Cardiac muscle cell (in vitro differentiated cells and primary cell): ENCODE measurements around the gene CA5A. TPM values are rescaled to one million over a fixed set of nuclear protein-coding genes. Genes with fewer than 3 reads are reported as not detected.
"Not testable (repeated sequence)": the region's sequence is repeated elsewhere in the genome, so short reads cannot be mapped to it uniquely, and the experiment has no call there.

Experiments
- DNase-seq, 2 donors: peaks; one replicate each; pipeline versions ENCODE4 v3.0.0 to v3.0.0-alpha.2; 2010 to 2017; ENCODE audit warnings: low read depth in 1 of 2, low spot score in 1 of 2
- H3K27ac ChIP-seq: fragments of 200-600 bp; sonication (generic); 2 replicates; pipeline ENCODE4 v1.5.1; 2016
- H3K27me3 ChIP-seq: fragments of 200-600 bp; sonication (generic); 2 replicates; pipeline ENCODE4 v1.6.0; 2016; ENCODE audit warnings: control low read depth
- H3K36me3 ChIP-seq: fragments of 200-600 bp; sonication (generic); 2 replicates; pipeline ENCODE4 v1.5.1; 2016; ENCODE audit warnings: control low read depth
- H3K4me1 ChIP-seq: fragments of 200-600 bp; sonication (generic); 2 replicates; pipeline ENCODE4 v1.8.1; 2017; ENCODE audit warnings: low read depth, mild to moderate bottlenecking, mixed run types
- H3K4me3 ChIP-seq: fragments of 200-600 bp; sonication (generic); 2 replicates; pipeline ENCODE4 v1.5.1; 2016; ENCODE audit warnings: mild to moderate bottlenecking
- H3K9me3 ChIP-seq: fragments of 200-600 bp; sonication (generic); 2 replicates; pipeline ENCODE4 v1.5.1; 2017; ENCODE audit warnings: low read depth, mild to moderate bottlenecking, control low read depth
- polyA plus RNA-seq: library from polyadenylated mRNA; unstranded; fragments of >200 nt; fragmentation: Nextera tagmentation; extraction: Ambion mirVana; gene quantifications from 2 replicates; pipeline ENCODE4 v1.2.1, GENCODE V29; 2016
- total RNA-seq: library from RNA; depleted of rRNA; stranded (reverse); fragments of >200 nt; gene quantifications from 2 replicates; pipeline ENCODE4 v1.2.3, GENCODE V29; 2016
- TF ChIP-seq, protein P1 (sequence below): IDR thresholded peaks from 2 replicates; pipeline ENCODE4 v1.5.1; 2012; ENCODE audit warnings: low read depth, mild to moderate bottlenecking, low read length

The CA5A gene
- total and polyA plus RNA-seq, 2 experiments from 2014 or later = not detected

DNA sequence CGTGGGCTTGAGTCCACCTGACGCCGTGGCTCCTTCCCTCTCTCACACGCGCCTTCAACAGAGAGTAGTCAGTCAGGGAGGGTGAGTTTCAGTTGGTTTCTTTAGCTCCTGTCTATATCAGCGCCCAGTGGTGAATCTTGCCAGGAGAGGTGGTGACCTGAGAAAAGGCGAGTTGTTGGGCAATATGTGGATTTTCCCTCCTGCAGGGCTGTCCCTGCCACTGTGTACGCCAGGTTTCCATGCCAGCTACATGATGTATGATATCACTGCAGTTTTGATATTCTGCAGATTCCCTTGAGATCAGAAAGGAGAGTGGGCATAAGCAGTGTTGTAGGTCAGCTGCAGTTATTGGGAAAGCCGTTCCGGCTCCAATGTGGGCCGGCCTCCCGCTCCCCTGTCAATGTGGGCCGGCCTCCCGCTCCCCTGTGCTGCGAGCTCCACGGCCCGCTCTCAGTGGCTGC lies 46.3 kb upstream of the CA5A start:
- no peak for DNase-seq
- TF ChIP-seq, protein P1, sequence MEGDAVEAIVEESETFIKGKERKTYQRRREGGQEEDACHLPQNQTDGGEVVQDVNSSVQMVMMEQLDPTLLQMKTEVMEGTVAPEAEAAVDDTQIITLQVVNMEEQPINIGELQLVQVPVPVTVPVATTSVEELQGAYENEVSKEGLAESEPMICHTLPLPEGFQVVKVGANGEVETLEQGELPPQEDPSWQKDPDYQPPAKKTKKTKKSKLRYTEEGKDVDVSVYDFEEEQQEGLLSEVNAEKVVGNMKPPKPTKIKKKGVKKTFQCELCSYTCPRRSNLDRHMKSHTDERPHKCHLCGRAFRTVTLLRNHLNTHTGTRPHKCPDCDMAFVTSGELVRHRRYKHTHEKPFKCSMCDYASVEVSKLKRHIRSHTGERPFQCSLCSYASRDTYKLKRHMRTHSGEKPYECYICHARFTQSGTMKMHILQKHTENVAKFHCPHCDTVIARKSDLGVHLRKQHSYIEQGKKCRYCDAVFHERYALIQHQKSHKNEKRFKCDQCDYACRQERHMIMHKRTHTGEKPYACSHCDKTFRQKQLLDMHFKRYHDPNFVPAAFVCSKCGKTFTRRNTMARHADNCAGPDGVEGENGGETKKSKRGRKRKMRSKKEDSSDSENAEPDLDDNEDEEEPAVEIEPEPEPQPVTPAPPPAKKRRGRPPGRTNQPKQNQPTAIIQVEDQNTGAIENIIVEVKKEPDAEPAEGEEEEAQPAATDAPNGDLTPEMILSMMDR = no peak
- H3K27me3 ChIP-seq = no peaks in the 10 kb centered on the region

DNA sequence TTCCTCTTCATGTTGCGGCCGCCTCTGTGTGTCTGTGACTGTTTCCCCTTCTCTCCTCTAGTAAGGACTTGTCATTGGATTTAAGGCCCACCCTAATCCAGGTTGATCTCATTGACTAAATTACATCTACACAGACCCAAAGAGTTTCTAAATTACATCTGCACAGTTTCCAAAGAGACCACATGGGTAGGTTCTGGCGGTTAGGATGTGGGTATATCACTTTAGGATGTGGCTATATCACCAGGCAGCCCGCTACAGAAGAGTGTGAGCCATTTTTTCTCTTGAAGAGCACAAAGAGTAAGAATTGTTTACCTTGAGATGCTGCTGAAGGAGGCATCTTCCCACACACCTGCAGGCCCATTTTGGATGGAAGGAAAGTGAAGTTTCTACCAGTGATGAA lies 45.0 kb upstream of the CA5A start:
- H3K4me1 ChIP-seq, H3K27ac ChIP-seq, H3K36me3 ChIP-seq, H3K4me3 ChIP-seq, DNase-seq, H3K9me3 ChIP-seq, H3K27me3 ChIP-seq: not testable (repeated sequence)

More for the DNA sequence above, 46.3 kb upstream of the CA5A start:
- H3K9me3 ChIP-seq = no peaks in the 10 kb centered on the region
- no peak overlapping the region for H3K27ac ChIP-seq
- H3K36me3 ChIP-seq = no peaks in the 10 kb centered on the region
- H3K4me1 ChIP-seq = no peaks in the 10 kb centered on the region
- H3K4me3 ChIP-seq = no peak overlapping the region

DNA sequence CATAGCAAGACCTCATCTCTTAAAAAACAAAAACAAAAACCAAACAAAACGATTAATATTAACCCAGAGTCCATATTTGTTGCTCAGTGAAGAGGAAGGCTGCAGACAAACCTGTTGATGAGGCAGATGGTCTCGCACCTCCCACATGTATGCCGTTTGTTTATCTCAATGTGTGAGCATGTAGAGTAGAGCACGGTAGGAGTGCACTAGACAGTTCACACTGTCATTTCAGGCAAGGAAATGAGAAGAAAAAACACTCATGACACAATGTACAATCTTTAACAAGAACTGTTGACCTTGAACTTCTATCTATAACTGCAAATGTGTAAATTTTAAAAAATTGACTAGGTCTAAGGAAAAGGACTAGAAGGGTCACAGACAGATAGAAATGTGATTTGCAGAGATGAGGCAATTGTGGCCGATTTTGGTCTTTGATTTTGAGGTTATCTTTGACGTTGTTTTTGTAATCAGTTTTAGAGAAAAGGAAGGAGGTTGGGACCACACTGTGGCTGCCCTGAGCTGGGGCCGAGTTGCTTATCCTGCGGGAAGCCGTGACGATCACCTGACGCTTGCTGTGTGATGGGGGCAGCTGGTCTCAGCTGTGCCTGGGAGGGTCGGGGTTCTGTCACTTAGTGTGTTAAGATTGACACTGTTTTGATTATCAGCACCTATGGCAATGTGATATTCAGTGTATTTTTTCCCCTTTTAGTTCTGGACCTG lies 43.7 kb upstream of the CA5A start:
- H3K36me3 ChIP-seq, H3K9me3 ChIP-seq, H3K4me3 ChIP-seq, H3K4me1 ChIP-seq, H3K27me3 ChIP-seq, H3K27ac ChIP-seq, DNase-seq: not testable (repeated sequence)

DNA sequence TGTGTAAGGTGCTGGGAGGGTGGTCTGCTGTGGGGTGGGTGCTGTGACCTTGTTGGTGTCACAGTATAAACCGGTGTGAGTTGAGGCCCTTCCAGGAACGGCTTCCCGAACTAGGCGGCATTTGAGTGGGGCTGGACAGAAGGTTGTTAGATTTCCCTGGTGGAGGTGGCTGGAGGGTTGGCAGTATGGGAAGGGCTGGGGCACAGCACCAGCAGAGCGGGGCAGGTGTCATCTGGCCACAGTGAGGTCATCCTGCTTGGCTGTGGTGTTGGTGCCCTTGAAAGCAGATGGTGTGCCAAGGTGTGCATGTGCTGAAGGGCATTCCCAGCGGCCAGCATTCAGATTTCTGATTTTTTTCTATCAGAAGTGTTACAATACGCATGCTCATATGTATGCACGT lies 43.0 kb upstream of the CA5A start:
- H3K27me3 ChIP-seq = no peaks in the 10 kb centered on the region
- TF ChIP-seq, protein P1 = no peak
- H3K27ac ChIP-seq = no peak overlapping the region
- no peaks in the 10 kb centered on the region for H3K4me1 ChIP-seq
- no peaks in the 10 kb centered on the region for H3K36me3 ChIP-seq
- H3K4me3 ChIP-seq = no peak overlapping the region
- DNase-seq = no peak
- H3K9me3 ChIP-seq = no peaks in the 10 kb centered on the region

DNA sequence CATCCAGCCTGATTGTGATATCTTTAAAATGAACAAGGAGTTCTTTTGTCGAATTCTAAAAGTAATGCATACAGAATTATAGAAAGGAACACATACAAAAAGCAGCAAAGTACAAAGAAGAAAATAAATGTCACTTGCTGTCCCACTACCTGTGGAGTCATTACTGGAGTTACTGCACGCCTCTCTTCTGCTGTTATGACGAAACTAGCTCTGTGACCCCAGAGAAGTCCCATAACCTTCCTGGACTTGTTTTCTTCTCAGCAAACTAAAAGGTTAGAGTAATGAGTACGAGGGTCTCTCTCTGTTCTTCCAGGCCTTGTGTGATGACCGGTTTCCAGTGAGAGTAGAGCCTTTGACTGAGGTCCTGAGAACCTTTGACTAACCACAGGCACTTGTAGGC lies 41.8 kb upstream of the CA5A start:
- Histone ChIP-seq H3K4me1 (no peaks in the 10 kb centered on the region), H3K27ac (no peak overlapping the region), H3K4me3 (no peak overlapping the region), H3K27me3 (no peaks in the 10 kb centered on the region), H3K36me3 (no peaks in the 10 kb centered on the region), H3K9me3 (no peaks in the 10 kb centered on the region)
- no peak for DNase-seq
- TF ChIP-seq, protein P1 = no peak

DNA sequence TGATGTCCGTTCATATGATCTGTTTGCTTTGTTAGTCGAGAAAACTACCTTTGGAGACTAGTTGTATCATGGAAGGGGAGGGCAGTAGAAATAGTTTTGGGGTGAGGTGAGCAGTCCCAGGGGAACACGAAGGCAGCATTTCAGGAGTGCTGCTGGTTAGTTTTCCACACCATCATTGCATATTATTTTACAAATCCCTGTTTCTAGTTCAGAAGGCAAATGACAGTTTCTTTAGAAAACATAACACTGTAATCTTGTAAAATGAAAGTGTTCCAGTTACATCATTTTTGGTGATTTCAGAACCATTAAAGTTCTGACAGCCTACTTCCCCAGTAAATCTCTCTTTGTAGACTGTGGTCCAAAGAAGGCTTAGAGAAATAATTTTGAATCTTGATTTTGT lies 40.3 kb upstream of the CA5A start:
- H3K27me3 ChIP-seq = no peaks in the 10 kb centered on the region
- H3K9me3 ChIP-seq = no peaks in the 10 kb centered on the region
- no peaks in the 10 kb centered on the region for H3K36me3 ChIP-seq
- no peak overlapping the region for H3K4me3 ChIP-seq
- peak in 1 of 2 donors; percentile 11 for DNase-seq
- H3K27ac ChIP-seq = no peak overlapping the region
- no peaks in the 10 kb centered on the region for H3K4me1 ChIP-seq
- TF ChIP-seq, protein P1 = no peak
